RWPE2 (cell line): ENCODE measurements around the gene PLCB1.

Experiments
- ATAC-seq: fragments of 200-7000 bp; cut with Tn5 transposase; 3 replicates; pipeline ENCODE4 v1.9.1; 2021; ENCODE audit warnings: low read depth
- DNase-seq: peaks from one replicate; pipeline ENCODE4 v3.0.0-alpha.2; 2020; ENCODE audit warnings: low spot score
- H3K27ac ChIP-seq: fragments of 450-650 bp; 2 replicates; pipeline ENCODE4 v1.5.1; 2017; ENCODE audit warnings: mild to moderate bottlenecking; ENCODE audit not compliant: poor library complexity, severe bottlenecking
- H3K27me3 ChIP-seq: fragments of 250-450 bp; sonication (Bioruptor Pico); 2 replicates; pipeline ENCODE4 v1.5.1; 2021; ENCODE audit warnings: mild to moderate bottlenecking, moderate library complexity; ENCODE audit not compliant: insufficient read depth, poor library complexity, severe bottlenecking
- H3K36me3 ChIP-seq: fragments of 250-450 bp; sonication (Bioruptor Pico); 2 replicates; pipeline ENCODE4 v1.5.1; 2020; ENCODE audit warnings: low read depth, mild to moderate bottlenecking, moderate library complexity
- H3K4me1 ChIP-seq: fragments of 250-450 bp; sonication (Bioruptor Pico); 2 replicates; pipeline ENCODE4 v1.5.1; 2021; ENCODE audit warnings: mild to moderate bottlenecking, moderate library complexity; ENCODE audit not compliant: insufficient read depth, poor library complexity, severe bottlenecking
- H3K4me3 ChIP-seq: fragments of 250-450 bp; sonication (Bioruptor Pico); 2 replicates; pipeline ENCODE4 v1.5.1; 2021; ENCODE audit warnings: mild to moderate bottlenecking, moderate library complexity; ENCODE audit not compliant: severe bottlenecking
- H3K9me3 ChIP-seq: fragments of 250-450 bp; sonication (Bioruptor Pico); 2 replicates; pipeline ENCODE4 v1.5.1; 2021; ENCODE audit warnings: mild to moderate bottlenecking, moderate library complexity; ENCODE audit not compliant: severe bottlenecking
- CTCF ChIP-seq: fragments of 450-650 bp; IDR thresholded peaks from one replicate; pipeline ENCODE4 v1.5.1; 2017; ENCODE audit warnings: mild to moderate bottlenecking, moderate library complexity; ENCODE audit not compliant: poor library complexity, severe bottlenecking

PLCB1 gene

GRCh38 chr20:8218861-8219260, 86.8 kb downstream of the PLCB1 start:
- no peaks in the 10 kb centered on the region for H3K36me3 ChIP-seq
- DNase-seq (no peak), ATAC-seq (no peak)
- no peak overlapping the region for H3K4me3 ChIP-seq
- no peak overlapping the region for H3K27ac ChIP-seq
- no peaks in the 10 kb centered on the region for H3K4me1 ChIP-seq
- H3K9me3 ChIP-seq: no peaks in the 10 kb centered on the region
- TF ChIP-seq CTCF: no peak
- H3K27me3 ChIP-seq: peaks cover 3% of the 10 kb centered on the region

GRCh38 chr20:8219403-8219802, 87.3 kb downstream of the PLCB1 start:
- no peak for DNase-seq
- no peaks in the 10 kb centered on the region for H3K9me3 ChIP-seq
- no peak for TF ChIP-seq CTCF
- H3K4me3 ChIP-seq: no peak overlapping the region
- peaks cover 3% of the 10 kb centered on the region for H3K27me3 ChIP-seq
- no peak for ATAC-seq
- H3K27ac ChIP-seq: no peak overlapping the region
- H3K4me1 ChIP-seq: no peaks in the 10 kb centered on the region
- no peaks in the 10 kb centered on the region for H3K36me3 ChIP-seq

GRCh38 chr20:8220716-8221115, 88.7 kb downstream of the PLCB1 start:
- DNase-seq: no peak
- H3K36me3 ChIP-seq: no peaks in the 10 kb centered on the region
- peaks cover 3% of the 10 kb centered on the region for H3K27me3 ChIP-seq
- no peaks in the 10 kb centered on the region for H3K9me3 ChIP-seq
- no peak overlapping the region for H3K4me3 ChIP-seq
- H3K4me1 ChIP-seq: no peaks in the 10 kb centered on the region
- no peak for ATAC-seq
- TF ChIP-seq CTCF: no peak
- no peak overlapping the region for H3K27ac ChIP-seq

- ATAC-seq (no peak), DNase-seq (no peak)
- no peak for TF ChIP-seq CTCF
- no peaks in the 10 kb centered on the region for H3K4me1 ChIP-seq
- H3K9me3 ChIP-seq: no peaks in the 10 kb centered on the region
- no peak overlapping the region for H3K4me3 ChIP-seq
- H3K27me3 ChIP-seq: peaks cover 3% of the 10 kb centered on the region
- H3K36me3 ChIP-seq: no peaks in the 10 kb centered on the region
- no peak overlapping the region for H3K27ac ChIP-seq
Observed at GRCh38 chr20:8221887-8222419, 89.9 kb downstream of the PLCB1 start.

- H3K27me3 ChIP-seq: peaks cover 3% of the 10 kb centered on the region
- H3K4me1 ChIP-seq: no peaks in the 10 kb centered on the region
- H3K36me3 ChIP-seq: no peaks in the 10 kb centered on the region
- DNase-seq: no peak
- H3K4me3 ChIP-seq: no peak overlapping the region
- no peak for ATAC-seq
- no peak for TF ChIP-seq CTCF
- H3K27ac ChIP-seq: no peak overlapping the region
- H3K9me3 ChIP-seq: no peaks in the 10 kb centered on the region
Observed at GRCh38 chr20:8223091-8223870, 91.2 kb downstream of the PLCB1 start.
